ENCODE results near the gene ZNF443. TPM values are rescaled to one million over a fixed set of nuclear protein-coding genes. Genes with fewer than 3 reads are reported as not detected.

The ZNF443 gene
- 2.4 and 2.6 TPM in 2 replicates for total RNA-seq

GRCh38 chr19:12440541-12441316 is at the start of gene ZNF443:
ZNF443 (minus strand) TSS chr19:12441021; CDS start chr19:12440914, 107 bp downstream.

GRCh38 chr19:12484371-12485051 is 43.7 kb upstream of the ZNF443 start, which contains the start of gene ZNF709:
ZNF709 (minus strand) TSS chr19:12484816; CDS start chr19:12484657, 159 bp downstream.

GRCh38 chr19:12400633-12401502 is 40.0 kb downstream of the ZNF443 start, which contains the start of gene ZNF799:
ZNF799 (minus strand) TSS chr19:12401271; CDS start chr19:12401070, 201 bp downstream.

Other genes starting within 250 kb of the ZNF443 start
- gene ZNF44, start 146.1 kb downstream of the ZNF443 start, total RNA-seq: 10.2 and 11.0 TPM in 2 replicates
- gene ZNF563, start 107.4 kb downstream of the ZNF443 start, total RNA-seq: 5.2 and 5.4 TPM in 2 replicates
- gene ZNF442, start 75.3 kb downstream of the ZNF443 start, total RNA-seq: 3.8 and 4.3 TPM in 2 replicates
- 1.7 and 1.9 TPM in 2 replicates for gene ZNF799, start 39.8 kb downstream of the ZNF443 start, total RNA-seq
- gene ZNF709, start 43.8 kb upstream of the ZNF443 start, total RNA-seq: 3.2 and 3.8 TPM in 2 replicates
- gene ZNF564, start 110.5 kb upstream of the ZNF443 start, total RNA-seq: 7.6 and 8.2 TPM in 2 replicates
- gene ZNF490, start 169.8 kb upstream of the ZNF443 start, total RNA-seq: 6.7 and 7.4 TPM in 2 replicates
- 8.8 and 11.8 TPM in 2 replicates for gene ZNF791, start 169.9 kb upstream of the ZNF443 start, total RNA-seq
- gene MAN2B1, start 225.7 kb upstream of the ZNF443 start, total RNA-seq: 22.1 and 27.6 TPM in 2 replicates
- 11.7 and 12.6 TPM in 2 replicates for gene WDR83, start 225.8 kb upstream of the ZNF443 start, total RNA-seq
- gene DHPS, start 240.9 kb upstream of the ZNF443 start, total RNA-seq: 57.5 and 63.5 TPM in 2 replicates
- gene GNG14, start 247.0 kb upstream of the ZNF443 start, total RNA-seq: not detected in 2 replicates

All from bronchial smooth muscle cell (primary cell).